ENCODE data around the gene AP1S1.

The AP1S1 gene

GRCh38 chr7:101133621-101134398, 20.5 kb upstream of the AP1S1 start:
- Mint-ChIP-seq H3K4me3 (no peak overlapping the region), H3K9me3 (no peaks in the 10 kb centered on the region), H3K27ac (no peak overlapping the region), H3K36me3 (no peaks in the 10 kb centered on the region), H3K4me1 (peaks cover 33% of the 10 kb centered on the region), H3K27me3 (peaks cover 78% of the 10 kb centered on the region)
- ATAC-seq = no peak

- H3K36me3 Mint-ChIP-seq = no peaks in the 10 kb centered on the region
- peaks cover 33% of the 10 kb centered on the region for H3K4me1 Mint-ChIP-seq
- no peaks in the 10 kb centered on the region for H3K9me3 Mint-ChIP-seq
- H3K27ac Mint-ChIP-seq = peak overlapping the region; percentile 41
- no peak overlapping the region for H3K4me3 Mint-ChIP-seq
- no peak for ATAC-seq
- peaks cover 75% of the 10 kb centered on the region for H3K27me3 Mint-ChIP-seq
Observed at GRCh38 chr7:101134399-101134980, 19.8 kb upstream of the AP1S1 start.

- no peaks in the 10 kb centered on the region for H3K9me3 Mint-ChIP-seq
- H3K27ac Mint-ChIP-seq = peak overlapping the region; percentile 76
- no peaks in the 10 kb centered on the region for H3K36me3 Mint-ChIP-seq
- H3K4me3 Mint-ChIP-seq = no peak overlapping the region
- ATAC-seq = no peak
- peaks cover 33% of the 10 kb centered on the region for H3K4me1 Mint-ChIP-seq
- H3K27me3 Mint-ChIP-seq = peaks cover 60% of the 10 kb centered on the region
Observed at GRCh38 chr7:101137651-101138212, 16.5 kb upstream of the AP1S1 start.

- H3K9me3 Mint-ChIP-seq = no peaks in the 10 kb centered on the region
- peak overlapping the region; percentile 76 for H3K27ac Mint-ChIP-seq
- peaks cover 35% of the 10 kb centered on the region for H3K4me1 Mint-ChIP-seq
- peaks cover 66% of the 10 kb centered on the region for H3K27me3 Mint-ChIP-seq
- peak; percentile 94 for ATAC-seq
- no peaks in the 10 kb centered on the region for H3K36me3 Mint-ChIP-seq
- peak overlapping the region; percentile 74 for H3K4me3 Mint-ChIP-seq
Observed at GRCh38 chr7:101138213-101138870, 15.9 kb upstream of the AP1S1 start.

GRCh38 chr7:101140339-101140699, 14.0 kb upstream of the AP1S1 start:
- peaks cover 23% of the 10 kb centered on the region for H3K4me1 Mint-ChIP-seq
- ATAC-seq = no peak
- H3K9me3 Mint-ChIP-seq = no peaks in the 10 kb centered on the region
- H3K27ac Mint-ChIP-seq = no peak overlapping the region
- no peaks in the 10 kb centered on the region for H3K36me3 Mint-ChIP-seq
- H3K4me3 Mint-ChIP-seq = no peak overlapping the region
- H3K27me3 Mint-ChIP-seq = peaks cover 66% of the 10 kb centered on the region

GRCh38 chr7:101140746-101141382, 13.4 kb upstream of the AP1S1 start:
- Mint-ChIP-seq H3K4me3 (no peak overlapping the region), H3K4me1 (peaks cover 20% of the 10 kb centered on the region), H3K36me3 (no peaks in the 10 kb centered on the region), H3K9me3 (no peaks in the 10 kb centered on the region), H3K27ac (no peak overlapping the region), H3K27me3 (peaks cover 66% of the 10 kb centered on the region)
- ATAC-seq = no peak

GRCh38 chr7:101151908-101152651, 2.2 kb upstream of the AP1S1 start:
- H3K36me3 Mint-ChIP-seq = peaks cover 2% of the 10 kb centered on the region
- no peak overlapping the region for H3K27ac Mint-ChIP-seq
- no peak for ATAC-seq
- H3K4me3 Mint-ChIP-seq = no peak overlapping the region
- H3K27me3 Mint-ChIP-seq = peaks cover 22% of the 10 kb centered on the region
- H3K4me1 Mint-ChIP-seq = peaks cover 18% of the 10 kb centered on the region
- no peaks in the 10 kb centered on the region for H3K9me3 Mint-ChIP-seq

GRCh38 chr7:101154693-101155102, 422 bp downstream of the AP1S1 start:
- Mint-ChIP-seq H3K9me3 (no peaks in the 10 kb centered on the region), H3K4me3 (peak overlapping the region; percentile 88), H3K27ac (peak overlapping the region; percentile 11), H3K4me1 (peaks cover 18% of the 10 kb centered on the region), H3K27me3 (peaks cover 4% of the 10 kb centered on the region), H3K36me3 (peaks cover 24% of the 10 kb centered on the region)
- peak; percentile 55 for ATAC-seq

GRCh38 chr7:101155303-101155702, 1.0 kb downstream of the AP1S1 start:
- Mint-ChIP-seq H3K4me3 (peak overlapping the region; percentile 88), H3K9me3 (no peaks in the 10 kb centered on the region), H3K4me1 (peaks cover 18% of the 10 kb centered on the region), H3K27ac (no peak overlapping the region), H3K36me3 (peaks cover 30% of the 10 kb centered on the region), H3K27me3 (no peaks in the 10 kb centered on the region)
- ATAC-seq = no peak

GRCh38 chr7:101156277-101156676, 2.0 kb downstream of the AP1S1 start:
- Mint-ChIP-seq H3K9me3 (no peaks in the 10 kb centered on the region), H3K4me1 (peaks cover 18% of the 10 kb centered on the region), H3K4me3 (no peak overlapping the region), H3K27ac (no peak overlapping the region), H3K27me3 (no peaks in the 10 kb centered on the region), H3K36me3 (peaks cover 39% of the 10 kb centered on the region)
- ATAC-seq = no peak

GRCh38 chr7:101156866-101157589, 2.8 kb downstream of the AP1S1 start:
- Mint-ChIP-seq H3K27me3 (peaks cover 1% of the 10 kb centered on the region), H3K27ac (no peak overlapping the region), H3K36me3 (peaks cover 44% of the 10 kb centered on the region), H3K4me3 (no peak overlapping the region), H3K4me1 (peaks cover 18% of the 10 kb centered on the region), H3K9me3 (no peaks in the 10 kb centered on the region)
- ATAC-seq = no peak

GRCh38 chr7:101159696-101160674, 5.7 kb downstream of the AP1S1 start:
- peaks cover 44% of the 10 kb centered on the region for H3K36me3 Mint-ChIP-seq

GRCh38 chr7:101160910-101161309, 6.6 kb downstream of the AP1S1 start:
- H3K4me1 Mint-ChIP-seq = peaks cover 24% of the 10 kb centered on the region
- H3K27me3 Mint-ChIP-seq = peaks cover 25% of the 10 kb centered on the region
- H3K27ac Mint-ChIP-seq = no peak overlapping the region
- H3K36me3 Mint-ChIP-seq = peaks cover 49% of the 10 kb centered on the region
- no peak overlapping the region for H3K4me3 Mint-ChIP-seq
- no peak for ATAC-seq
- H3K9me3 Mint-ChIP-seq = no peaks in the 10 kb centered on the region

More at GRCh38 chr7:101159696-101160674, 5.7 kb downstream of the AP1S1 start:
- H3K4me1 Mint-ChIP-seq = peaks cover 24% of the 10 kb centered on the region
- no peaks in the 10 kb centered on the region for H3K9me3 Mint-ChIP-seq
- peaks cover 16% of the 10 kb centered on the region for H3K27me3 Mint-ChIP-seq
- no peak for ATAC-seq
- no peak overlapping the region for H3K27ac Mint-ChIP-seq
- no peak overlapping the region for H3K4me3 Mint-ChIP-seq

Data from stimulated activated memory B cell treated with anti-CD40 and anti-IgM and Interleukin-4, amounts not matched to agents 10 μg/mL and 1 μg/mL and 100 μg/mL, for 72 hours (primary cell).